ENCODE results near the gene MYBPHL. TPM values are rescaled to one million over a fixed set of nuclear protein-coding genes. Genes with fewer than 3 reads are reported as not detected.

MYBPHL gene
- total RNA-seq, 4 donors from 2014 or later, result not detected

DNA sequence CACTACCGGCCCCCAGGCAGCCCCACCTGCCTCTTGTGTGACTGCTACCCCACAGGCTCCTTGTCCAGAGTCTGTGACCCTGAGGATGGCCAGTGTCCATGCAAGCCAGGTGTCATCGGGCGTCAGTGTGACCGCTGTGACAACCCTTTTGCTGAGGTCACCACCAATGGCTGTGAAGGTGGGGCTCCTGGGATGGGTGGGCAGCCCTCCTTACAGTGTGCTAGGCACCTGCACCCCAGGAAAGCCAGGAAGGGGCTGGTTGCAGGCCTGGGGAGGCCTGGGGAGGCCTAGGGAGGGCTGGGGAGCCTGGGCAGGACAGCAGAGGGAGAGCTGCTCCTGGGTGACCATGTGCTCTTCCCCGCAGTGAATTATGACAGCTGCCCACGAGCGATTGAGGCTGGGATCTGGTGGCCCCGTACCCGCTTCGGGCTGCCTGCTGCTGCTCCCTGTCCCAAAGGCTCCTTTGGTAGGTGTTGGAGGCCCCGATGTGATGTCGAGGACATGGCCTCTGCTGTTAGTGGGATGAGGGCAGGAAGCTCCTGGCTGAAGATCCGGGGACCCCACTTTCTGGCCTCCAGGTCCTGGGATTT is 41.0 kb downstream of the MYBPHL start:
- H3K4me3 ChIP-seq (ENCODE audit: low read depth, poor library complexity, severe bottlenecking), result no peak overlapping the region
- DNase-seq (ENCODE audit: low spot score in 2 of 2), result no peak
- intact Hi-C loops (cut with DNase I; ENCODE audit: low total_unique reads), result no loop called here
- 91 to 95% methylated on average over 12 to 13 of the region's 13 CpGs for WGBS, 2 donors
- TF ChIP-seq POLR2A (IDR thresholded peaks at IDR 0.05) (no peak), CTCF (IDR thresholded peaks at IDR 0.05) (no peak)

DNA sequence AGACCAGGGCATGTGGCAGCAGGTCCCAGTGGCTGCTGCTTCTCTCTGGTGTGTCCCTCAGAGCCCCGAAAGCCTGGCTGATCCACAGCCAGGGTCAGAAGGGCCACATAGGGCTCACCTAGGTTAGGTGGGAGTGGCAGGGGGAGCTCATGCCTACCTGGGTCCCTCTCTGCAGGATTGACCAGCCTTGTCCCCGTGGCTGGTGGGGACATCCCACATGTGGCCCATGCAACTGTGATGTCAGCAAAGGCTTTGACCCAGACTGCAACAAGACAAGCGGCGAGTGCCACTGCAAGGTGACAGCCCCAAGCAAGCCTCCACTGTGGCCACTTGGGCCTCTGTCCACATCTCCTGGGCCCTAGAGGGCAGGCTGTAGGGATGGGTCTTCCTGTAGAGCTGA is 41.8 kb downstream of the MYBPHL start:
- intact Hi-C loops (cut with DNase I; ENCODE audit: low total_unique reads), result no loop called here
- no peak for DNase-seq (ENCODE audit: low spot score in 2 of 2)
- WGBS, 2 donors, result 87% methylated on average over 4 of the region's 4 CpGs; no CpG with 5 or more reads in 1 of the 2 donors
- TF ChIP-seq POLR2A (IDR thresholded peaks at IDR 0.05) (no peak), CTCF (IDR thresholded peaks at IDR 0.05) (no peak)
- H3K4me3 ChIP-seq (ENCODE audit: low read depth, poor library complexity, severe bottlenecking), result no peak overlapping the region

- intact Hi-C loops (cut with DNase I; ENCODE audit: low total_unique reads), result loop anchor here (5.0 kb wide), 1 partner anchor 138 kb away; no protein-coding TSS in a partner anchor
- TF ChIP-seq POLR2A (IDR thresholded peaks at IDR 0.05), result no peak
- no peak for TF ChIP-seq CTCF (IDR thresholded peaks at IDR 0.05)
- H3K4me3 ChIP-seq (ENCODE audit: low read depth, poor library complexity, severe bottlenecking), result no peak overlapping the region
- DNase-seq (ENCODE audit: low spot score in 2 of 2), result no peak
- WGBS, 2 donors, result 73 to 76% methylated on average over 7 to 9 of the region's 9 CpGs
Observed at GRCh38 chr1:109264379-109264755, 42.4 kb downstream of the MYBPHL start.

- intact Hi-C loops (cut with DNase I; ENCODE audit: low total_unique reads), result loop anchor here (5.0 kb wide), 1 partner anchor 139 kb away; no protein-coding TSS in a partner anchor
Observed at GRCh38 chr1:109263597-109264378, 43.0 kb downstream of the MYBPHL start.

GRCh38 chr1:109263234-109263596 is 43.6 kb downstream of the MYBPHL start:
- 31 to 39% methylated on average over 9 to 11 of the region's 12 CpGs for WGBS, 2 donors

More at GRCh38 chr1:109263597-109264378, 43.0 kb downstream of the MYBPHL start:
- WGBS, 2 donors, result 43 to 46% methylated on average over 24 of the region's 29 CpGs
- TF ChIP-seq CTCF (IDR thresholded peaks at IDR 0.05) (peak in 1 of 3 donors; percentile 97), POLR2A (IDR thresholded peaks at IDR 0.05) (no peak)
- peak; percentile 73 to 96 for DNase-seq (ENCODE audit: low spot score in 2 of 2)
- no peak overlapping the region for H3K4me3 ChIP-seq (ENCODE audit: low read depth, poor library complexity, severe bottlenecking)

More at GRCh38 chr1:109263234-109263596, 43.6 kb downstream of the MYBPHL start:
- intact Hi-C loops (cut with DNase I; ENCODE audit: low total_unique reads), result loop anchor here (5.0 kb wide), 1 partner anchor 139 kb away; no protein-coding TSS in a partner anchor
- peak in 1 of 2 donors; percentile 79 for DNase-seq (ENCODE audit: low spot score in 2 of 2)
- no peak for TF ChIP-seq CTCF (IDR thresholded peaks at IDR 0.05)
- no peak for TF ChIP-seq POLR2A (IDR thresholded peaks at IDR 0.05)
- H3K4me3 ChIP-seq (ENCODE audit: low read depth, poor library complexity, severe bottlenecking), result no peak overlapping the region
